NOMO-1 treated with dmso at 0.1 percent for 144 hours (cell line): ENCODE data around the gene SIGLEC1.

ENCODE experiments used
- DNase-seq: peaks from one replicate; lab custom pipeline; 2025; ENCODE audit not compliant: unreplicated experiment; lab: John Stamatoyannopoulos, UW

Gene SIGLEC1

DNA sequence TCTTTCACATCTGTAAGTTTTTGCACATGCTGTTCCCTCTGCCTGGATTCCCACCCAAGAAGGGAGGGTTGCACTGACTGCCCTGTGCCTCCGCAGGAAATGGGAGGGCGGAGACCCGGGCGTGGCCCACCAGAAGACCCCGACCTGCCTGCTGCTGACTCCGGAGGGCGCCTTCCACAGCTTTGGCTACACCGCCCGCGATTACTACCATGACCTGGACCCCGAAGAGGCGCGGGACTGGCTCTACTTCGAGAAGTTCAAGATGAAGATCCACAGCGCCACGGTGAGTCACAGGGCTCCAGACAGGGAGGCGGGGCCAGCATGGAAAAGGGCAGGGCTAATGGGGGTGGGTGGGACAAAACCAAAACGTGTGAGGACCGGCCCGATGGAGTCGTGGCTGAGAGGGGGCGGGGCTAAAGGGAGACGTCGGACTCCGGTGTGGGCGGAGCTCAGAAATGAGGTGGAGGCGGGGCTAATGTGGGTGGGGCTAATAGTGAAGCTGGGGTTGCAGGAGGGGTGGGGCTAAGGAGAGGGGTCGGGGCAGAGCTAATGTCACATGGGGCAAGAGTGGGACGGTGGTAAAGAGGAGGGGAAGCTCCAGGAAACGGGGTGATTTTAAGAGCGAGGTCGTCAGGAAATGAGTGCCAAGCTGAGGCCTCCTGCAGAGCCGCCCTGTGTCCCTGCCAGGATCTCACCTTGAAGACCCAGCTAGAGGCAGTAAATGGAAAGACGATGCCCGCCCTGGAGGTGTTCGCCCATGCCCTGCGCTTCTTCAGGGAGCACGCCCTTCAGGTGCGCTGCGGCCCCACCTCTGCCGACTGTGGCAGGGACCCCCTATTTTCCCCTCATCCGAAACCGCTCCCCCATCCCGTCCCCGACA is 32.6 kb upstream of the SIGLEC1 start:
- no peak for DNase-seq

DNA sequence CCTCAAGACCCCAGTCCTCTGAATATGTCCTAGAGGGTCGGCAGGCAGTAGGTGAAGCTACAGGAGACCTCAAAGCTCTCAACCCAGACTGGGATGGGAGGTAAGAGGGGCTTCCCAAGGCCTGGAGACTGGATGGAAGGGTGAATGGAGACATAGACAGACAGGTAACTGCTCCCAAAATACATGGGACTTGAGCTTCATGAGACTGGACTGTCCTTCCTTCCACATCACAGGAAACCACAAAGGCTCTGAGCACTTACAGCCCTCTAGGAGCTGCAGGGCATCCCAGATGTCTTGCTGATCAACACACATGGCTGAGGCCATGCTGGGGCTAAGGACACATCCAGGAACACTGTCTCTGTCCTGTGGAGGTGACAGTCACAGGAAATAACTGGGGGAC is 31.6 kb upstream of the SIGLEC1 start:
- no peak for DNase-seq

- DNase-seq, result no peak
Observed at GRCh38 chr20:3743251-3743650, 30.9 kb upstream of the SIGLEC1 start.

DNA sequence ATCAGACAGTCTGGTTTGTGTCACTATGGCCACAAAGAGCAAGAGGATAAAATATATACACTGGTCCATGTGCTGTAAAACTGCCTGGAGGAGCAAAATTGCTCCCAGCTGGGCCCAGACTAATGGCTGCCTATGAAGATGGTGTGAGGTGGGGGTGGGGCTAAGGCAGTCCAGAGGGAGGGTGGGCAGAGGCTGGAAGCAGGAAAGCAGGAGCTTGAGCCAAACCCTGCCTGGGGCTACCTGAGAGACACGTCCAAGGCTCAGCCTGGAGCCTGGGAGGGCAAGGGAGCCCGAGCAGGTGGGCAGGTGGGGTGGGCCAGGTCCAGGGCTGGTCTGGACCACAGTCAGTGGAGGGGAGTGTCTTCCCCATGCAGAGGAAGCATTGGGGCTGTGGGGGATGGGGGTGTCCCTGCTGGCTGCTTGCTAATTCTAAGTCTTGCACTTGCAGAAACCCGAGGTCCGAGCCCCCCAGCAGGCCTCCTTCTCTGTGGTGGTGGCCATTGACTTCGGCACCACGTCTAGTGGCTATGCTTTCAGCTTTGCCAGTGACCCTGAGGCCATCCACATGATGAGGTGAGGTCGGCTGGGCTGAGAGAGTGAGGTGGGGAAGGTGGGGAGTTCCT is 29.5 kb upstream of the SIGLEC1 start:
- DNase-seq, result no peak

- DNase-seq, result no peak
Observed at GRCh38 chr20:3740615-3741301, 28.4 kb upstream of the SIGLEC1 start.

DNA sequence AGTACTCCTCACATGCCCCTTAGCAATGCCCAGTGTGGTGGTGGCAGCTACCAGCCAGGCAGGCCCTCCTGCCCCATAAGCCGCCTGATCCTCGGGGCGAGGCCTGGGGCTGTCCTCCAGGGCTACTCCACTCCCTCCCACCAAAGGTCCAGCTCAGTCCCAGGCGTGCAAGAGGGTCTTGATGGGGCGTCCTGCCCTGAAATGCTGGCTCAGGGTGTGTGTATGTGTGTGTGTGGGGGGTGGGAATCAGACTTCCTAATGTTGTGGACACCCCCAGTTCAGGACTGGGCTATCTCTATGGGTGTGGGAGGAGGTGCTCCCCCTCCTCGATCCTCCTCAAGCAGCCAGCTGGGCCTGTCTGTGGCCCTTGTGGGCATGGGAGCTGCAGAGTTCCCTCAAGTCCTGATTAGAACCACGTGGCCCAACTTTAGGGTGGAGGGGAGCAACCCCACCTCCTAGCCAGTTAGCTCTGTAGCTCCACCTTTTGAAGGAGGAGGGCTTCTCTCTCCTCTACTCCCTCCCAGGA is 27.6 kb upstream of the SIGLEC1 start:
- DNase-seq, result no peak

- no peak for DNase-seq
Observed at GRCh38 chr20:3739054-3739925, 26.9 kb upstream of the SIGLEC1 start.

DNA sequence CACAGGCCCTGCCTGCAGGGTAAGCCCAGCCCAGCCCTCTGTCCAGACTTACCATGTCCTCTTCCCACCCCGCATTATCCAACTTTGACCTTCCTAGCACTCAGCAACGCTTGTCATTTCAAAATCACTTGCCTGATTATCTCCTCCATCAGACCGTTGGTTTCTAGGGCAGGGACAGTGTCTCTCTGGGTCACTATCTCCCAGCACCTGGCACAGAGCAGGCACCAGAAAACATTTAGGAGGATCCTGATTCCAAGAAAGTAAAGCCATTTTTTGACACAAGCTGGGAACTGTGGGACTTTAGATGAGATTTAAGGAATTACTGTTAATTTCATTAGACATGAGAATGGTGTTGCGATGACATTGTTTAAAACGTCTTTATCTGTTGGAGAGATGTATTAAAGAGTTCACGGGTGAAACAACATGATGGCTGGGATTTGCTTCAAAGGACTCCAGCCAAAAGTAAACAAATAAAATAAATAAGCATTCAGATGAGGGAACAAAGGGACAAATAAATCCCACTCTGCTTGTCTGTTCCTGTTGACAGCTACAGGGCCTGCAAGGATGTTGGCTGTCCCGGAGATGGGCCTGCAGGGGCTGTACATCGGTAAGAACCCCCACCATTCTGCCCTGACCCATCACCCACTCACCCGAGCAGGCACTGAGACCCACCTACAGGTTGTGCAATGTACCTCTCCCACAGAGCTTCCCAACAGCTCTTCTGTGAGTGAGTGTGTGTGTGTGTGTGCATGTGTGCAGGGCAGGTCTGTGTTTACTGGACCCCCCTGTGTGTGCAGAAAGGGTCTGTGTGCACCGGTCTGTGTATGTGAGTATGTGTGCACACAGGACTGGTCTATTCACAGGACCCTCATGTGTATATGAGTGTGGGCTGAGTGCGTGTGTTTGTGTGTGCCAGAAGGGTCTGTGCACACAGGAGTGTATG is 26.0 kb upstream of the SIGLEC1 start:
- DNase-seq, result no peak

- no peak for DNase-seq
Observed at GRCh38 chr20:3735768-3736167, 23.4 kb upstream of the SIGLEC1 start.

DNA sequence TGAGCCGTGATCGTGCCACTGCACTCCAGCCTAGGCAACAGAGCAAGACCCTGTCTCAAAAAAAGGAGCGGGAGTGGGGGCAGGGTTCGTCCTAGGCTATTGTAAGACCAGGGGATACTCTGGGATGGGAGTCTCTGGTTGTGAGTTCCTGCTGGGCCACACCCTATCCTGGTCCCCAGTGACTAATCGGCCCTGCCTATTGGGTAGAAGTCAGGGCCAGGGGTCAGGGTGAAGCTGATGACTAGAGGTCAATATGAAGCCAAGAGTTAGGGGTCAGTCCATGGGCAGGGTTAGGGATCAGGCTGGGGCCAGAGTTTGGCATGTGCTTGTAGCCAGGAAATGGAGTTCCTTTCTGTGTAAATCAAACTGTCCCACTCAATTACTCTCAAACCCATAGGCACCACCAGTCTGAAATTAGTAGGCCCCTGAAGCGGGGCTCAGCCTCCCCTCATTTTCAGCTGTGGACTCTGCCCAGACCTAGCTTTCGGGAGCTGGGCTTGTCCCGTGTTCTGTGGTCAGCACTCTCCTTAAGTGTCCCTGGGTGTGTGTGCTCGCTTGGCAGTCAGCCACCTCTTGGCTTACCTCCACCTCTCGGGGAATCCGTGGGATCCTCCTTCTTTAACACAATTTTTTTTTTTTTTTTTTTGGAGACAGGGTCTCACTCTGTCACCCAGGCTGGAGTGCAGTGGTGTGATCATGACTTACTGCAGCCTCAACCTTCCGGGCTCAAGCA is 21.9 kb upstream of the SIGLEC1 start:
- no peak for DNase-seq

DNA sequence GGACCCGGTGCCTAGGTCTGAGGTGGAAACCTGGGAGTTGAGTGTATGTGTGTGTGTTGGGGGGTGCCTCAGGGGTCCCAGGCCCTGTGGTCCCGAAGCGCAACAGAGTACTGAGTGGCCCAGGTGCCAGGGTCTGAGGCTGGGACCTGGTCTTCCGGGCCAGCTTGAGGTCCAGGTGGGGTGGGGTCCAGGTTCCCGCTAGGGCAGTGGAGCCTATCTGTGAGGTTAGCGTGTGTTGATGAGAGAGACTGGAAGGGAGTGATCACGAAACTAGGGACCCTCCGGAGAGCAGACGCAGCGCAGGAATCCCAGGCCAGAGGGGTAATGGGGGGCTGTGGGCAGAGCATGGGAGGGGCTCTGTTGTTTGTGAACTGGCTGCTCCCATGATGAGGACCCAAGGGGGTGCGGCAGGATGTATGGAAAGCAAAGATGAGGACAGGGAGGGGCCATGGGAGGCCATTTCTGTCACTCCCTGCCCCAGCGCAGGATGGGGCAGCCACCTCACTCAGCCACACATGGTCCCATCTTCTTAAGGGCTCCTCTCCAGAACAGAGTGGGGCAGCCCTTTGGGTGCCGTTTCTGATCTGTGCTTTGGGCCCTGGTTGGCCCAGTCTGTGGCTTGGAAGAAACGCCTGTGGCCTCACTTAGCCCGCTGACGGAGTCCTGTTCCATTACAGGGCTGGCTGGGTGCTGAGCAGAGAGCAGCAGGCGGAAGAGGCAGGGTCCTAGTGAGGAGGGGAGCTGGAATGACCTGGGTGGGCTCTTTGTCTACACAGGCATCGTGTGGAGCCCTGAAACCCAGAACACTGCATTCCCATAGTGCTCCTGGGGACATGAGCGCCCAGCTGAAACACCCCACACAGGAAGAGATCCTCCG is 21.0 kb upstream of the SIGLEC1 start:
- no peak for DNase-seq

GRCh38 chr20:3732327-3733118 is 20.1 kb upstream of the SIGLEC1 start, which contains the start of gene HSPA12B:
HSPA12B (plus strand) TSS chr20:3732685; CDS start chr20:3738675, 5,990 bp downstream.
- no peak for DNase-seq

DNA sequence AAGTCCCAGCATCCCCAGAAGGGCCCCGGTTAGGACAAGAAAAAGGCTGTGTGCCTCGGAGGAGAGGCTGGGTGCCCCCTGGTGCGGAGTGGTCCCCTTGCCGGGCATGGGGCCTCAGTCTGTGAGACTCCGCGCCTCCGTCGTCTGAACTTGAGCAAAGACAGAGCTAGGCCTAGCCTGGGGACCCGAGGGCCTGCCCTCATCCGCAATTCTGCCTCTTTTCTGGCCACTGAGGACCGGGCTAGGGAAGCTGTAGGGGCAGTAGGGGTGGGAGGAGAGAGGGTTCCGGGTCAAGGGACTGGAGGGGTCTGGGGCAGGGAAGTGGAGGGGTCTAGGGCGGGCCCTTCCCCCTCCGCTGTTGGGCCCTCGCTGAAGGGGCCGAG is 19.5 kb upstream of the SIGLEC1 start:
- no peak for DNase-seq

GRCh38 chr20:3730803-3731672 is 18.6 kb upstream of the SIGLEC1 start:
- DNase-seq, result no peak

- DNase-seq, result no peak
Observed at GRCh38 chr20:3729811-3730540, 17.6 kb upstream of the SIGLEC1 start.

DNA sequence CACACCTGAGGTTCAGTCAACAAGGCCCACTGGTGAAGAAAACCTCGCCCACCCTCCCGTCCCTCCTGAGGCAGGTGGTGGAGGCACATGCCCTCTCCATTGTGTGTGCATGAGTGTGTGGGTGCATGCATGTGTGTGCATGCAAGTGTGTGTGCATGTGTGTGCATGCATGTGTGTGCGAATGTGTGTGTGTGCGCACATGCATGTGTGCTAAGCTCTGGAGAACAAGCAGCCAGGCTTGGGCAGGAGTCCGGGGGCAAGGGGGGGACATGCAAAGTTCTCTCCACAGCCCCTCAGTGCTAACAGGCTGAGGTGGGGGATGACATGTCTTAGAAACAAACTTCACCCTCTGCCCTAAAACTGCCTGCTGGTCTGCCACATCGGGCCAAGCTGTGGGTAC is 17.0 kb upstream of the SIGLEC1 start:
- no peak for DNase-seq
